GM12878 (cell line): ENCODE measurements around the gene KCNH4. TPM values are rescaled to one million over a fixed set of nuclear protein-coding genes. Genes with fewer than 3 reads are reported as not detected.
A peak's percentile ranks its signal among the peaks of the same experiment; 100 is the strongest.

Source experiments
- CEBPB ChIP-seq, 2 experiments: fragments of 150-350 bp in 1 of 2; IDR thresholded peaks; 2 replicates each; pipeline ENCODE4 v1.6.1; 2012 to 2014; ENCODE audit warnings: low read depth in 2 of 2, low read length in 2 of 2, borderline replicate concordance in 1 of 2, inconsistent platforms in 1 of 2
- CREB1 ChIP-seq: IDR thresholded peaks from 2 replicates; pipeline ENCODE4 v1.6.1; 2012; ENCODE audit warnings: low read depth, mild to moderate bottlenecking, inconsistent platforms
- CUX1 ChIP-seq: IDR thresholded peaks from 2 replicates; pipeline ENCODE4 v1.6.1; 2012; ENCODE audit warnings: improper control_type of control experiment, low read depth, low read length; ENCODE audit not compliant: insufficient replicate concordance
- EGR1 ChIP-seq, 2 experiments: IDR thresholded peaks; 1 replicate in 1 of 2; 2 replicates in 1 of 2; pipeline ENCODE4 v1.6.1; 2011 to 2012; ENCODE audit warnings: low read depth in 2 of 2, low read length in 2 of 2, borderline replicate concordance in 1 of 2, mild to moderate bottlenecking in 1 of 2, moderate library complexity in 1 of 2
- ESRRA ChIP-seq: IDR thresholded peaks from 2 replicates; pipeline ENCODE4 v1.6.1; 2012; ENCODE audit warnings: mild to moderate bottlenecking, low read length, improper control_type of control experiment
- GATAD2B ChIP-seq: fragments of 450-650 bp; conservative IDR thresholded peaks from 2 replicates; pipeline ENCODE4 v1.6.1; 2017; ENCODE audit warnings: low read depth, mild to moderate bottlenecking, moderate library complexity
- HDAC2 ChIP-seq: fragments of 200-600 bp; sonication (generic); IDR thresholded peaks from 2 replicates; pipeline ENCODE4 v1.6.1; 2017
- IKZF1 ChIP-seq: fragments of 450-650 bp; conservative IDR thresholded peaks from 2 replicates; pipeline ENCODE4 v1.6.1; 2017; ENCODE audit warnings: antibody characterized with exemption, mild to moderate bottlenecking
- IRF4 ChIP-seq: IDR thresholded peaks from 2 replicates; pipeline ENCODE4 v1.6.1; 2011; ENCODE audit warnings: low read depth, low read length
- KAT2A ChIP-seq: conservative IDR thresholded peaks from 2 replicates; pipeline ENCODE4 v1.6.1; 2011; ENCODE audit warnings: low read depth, low read length; ENCODE audit not compliant: control insufficient read depth
- MEF2A ChIP-seq: IDR thresholded peaks from 2 replicates; pipeline ENCODE4 v1.6.1; 2011; ENCODE audit warnings: low read depth, mild to moderate bottlenecking, low read length, moderate library complexity; ENCODE audit not compliant: insufficient read depth
- MTA3 ChIP-seq: IDR thresholded peaks from 2 replicates; pipeline ENCODE4 v1.6.1; 2012; ENCODE audit warnings: low read length, inconsistent platforms, borderline replicate concordance
- MYC ChIP-seq: IDR thresholded peaks from 2 replicates; pipeline ENCODE4 v1.6.1; 2011; ENCODE audit warnings: mild to moderate bottlenecking, low read length, moderate library complexity, inconsistent platforms; ENCODE audit not compliant: insufficient read depth, insufficient replicate concordance, insufficient read length, severe bottlenecking
- NR2C1 ChIP-seq: fragments of 450-650 bp; IDR thresholded peaks from 2 replicates; pipeline ENCODE4 v1.6.1; 2017; ENCODE audit warnings: antibody characterized with exemption, mild to moderate bottlenecking, moderate library complexity
- PAX8 ChIP-seq: fragments of 450-650 bp; IDR thresholded peaks from 2 replicates; pipeline ENCODE4 v1.6.1; 2017; ENCODE audit warnings: mild to moderate bottlenecking, moderate library complexity
- POLR2AphosphoS2 ChIP-seq: IDR thresholded peaks from 2 replicates; pipeline ENCODE4 v1.6.1; 2011; ENCODE audit warnings: low read depth, mild to moderate bottlenecking, low read length, improper control_type of control experiment, moderate library complexity
- RAD51 ChIP-seq: fragments of 450-650 bp; IDR thresholded peaks from 2 replicates; pipeline ENCODE4 v1.6.1; 2016; ENCODE audit warnings: moderate library complexity, mild to moderate bottlenecking, inconsistent platforms
- RB1 ChIP-seq: fragments of 450-650 bp; formaldehyde crosslinking; IDR thresholded peaks from 2 replicates; pipeline ENCODE4 v1.6.1; 2017; ENCODE audit warnings: mild to moderate bottlenecking, borderline replicate concordance
- RELA ChIP-seq: fragments of 450-650 bp; IDR thresholded peaks from 2 replicates; pipeline ENCODE4 v1.8.0; 2014; ENCODE audit warnings: borderline replicate concordance; ENCODE audit not compliant: partially characterized antibody
- SREBF2 ChIP-seq: IDR thresholded peaks from 2 replicates; pipeline ENCODE4 v1.6.1; 2012; ENCODE audit warnings: mild to moderate bottlenecking, low read length
- STAT3 ChIP-seq: IDR thresholded peaks from 2 replicates; pipeline ENCODE4 v1.6.1; 2011; ENCODE audit warnings: low read depth, low read length, improper control_type of control experiment
- SUZ12 ChIP-seq: fragments of 200-600 bp; sonication (generic); IDR thresholded peaks from one replicate; pipeline ENCODE4 v1.6.1; 2018; ENCODE audit warnings: antibody characterized with exemption, mild to moderate bottlenecking; ENCODE audit not compliant: unreplicated experiment
- ZNF207 ChIP-seq: fragments of 450-650 bp; IDR thresholded peaks from 2 replicates; pipeline ENCODE4 v1.6.1; 2014; ENCODE audit warnings: antibody characterized with exemption, mild to moderate bottlenecking, borderline replicate concordance
- ZNF217 ChIP-seq: fragments of 450-650 bp; IDR thresholded peaks from 2 replicates; pipeline ENCODE4 v1.6.1; 2017; ENCODE audit warnings: antibody characterized with exemption, mild to moderate bottlenecking
- ZNF622 ChIP-seq: fragments of 450-650 bp; IDR thresholded peaks from 2 replicates; pipeline ENCODE4 v1.6.1; 2017; ENCODE audit warnings: mild to moderate bottlenecking, inconsistent platforms
- polyA plus RNA-seq, 11 experiments: library from polyadenylated mRNA; depleted of rRNA in 4 of 11; unstranded in 6 of 11; stranded (reverse) in 5 of 11; fragments of >200 nt; fragmentation: Nextera tagmentation in 4 of 11; fragmentation: Illumina TruSeq in 1 of 11; extraction: Ambion mirVana in 4 of 11; extraction: Trizol in 1 of 11; gene quantifications; 1 replicate in 1 of 11; 2 replicates in 10 of 11; pipeline versions ENCODE4 v1.2.1 to v1.2.3, GENCODE V29; 2011 to 2016; ENCODE audit warnings: inconsistent platforms in 2 of 11, missing spikeins in 2 of 11, low read depth in 1 of 11
- total RNA-seq, 4 experiments: library from RNA; depleted of rRNA in 3 of 4; stranded (reverse); fragments of >200 nt in 3 of 4; fragmentation: Illumina TruSeq in 1 of 4; extraction: Trizol in 1 of 4; gene quantifications; 2 replicates each; pipeline versions ENCODE4 v1.2.1 to v1.2.3, GENCODE V29; 2013 to 2021

The KCNH4 gene
- total and polyA plus RNA-seq, 10 of the 15 experiments (the other 5 are each of a cell fraction or from before 2014, with no cell fraction given): 0.03 to 0.88 (median 0.10) TPM; not detected in 2

GRCh38 chr17:42183741-42184711 is 3.1 kb upstream of the KCNH4 start (continued):
- TF ChIP-seq NR2C1 (peak; percentile 40; the same call in 1 of the 2 replicates), CUX1 (no peak), GATAD2B (peak; percentile 84), EGR1 (IDR thresholded peaks at IDR 0.05; ENCODE audit: borderline replicate concordance in 1 of 2, low read depth in 2 of 2, low read length in 2 of 2) (no peak), HDAC2 (no peak), STAT3 (no peak), ESRRA (no peak), IKZF1 (peak; percentile 87), KAT2A (no peak), POLR2AphosphoS2 (no peak), SUZ12 (no peak), CREB1 (no peak), ZNF217 (no peak), RELA (peak; percentile 12), IRF4 (no peak), ZNF207 (peak; percentile 84), RB1 (peak; percentile 86; the same call in 1 of the 2 replicates), SREBF2 (no peak), MTA3 (no peak), MYC (no peak), MEF2A (no peak), ZNF622 (no peak), RAD51 (no peak), CEBPB (IDR thresholded peaks at IDR 0.05; ENCODE audit: borderline replicate concordance in 1 of 2, low read depth in 2 of 2, low read length in 2 of 2) (no peak), PAX8 (no peak)
